GM18909 (cell line): ENCODE results near the gene CEACAM1.
"Not testable (repeated sequence)": the region's sequence is repeated elsewhere in the genome, so short reads cannot be mapped to it uniquely, and the experiment has no call there.

Experiments
- ATAC-seq: cut with Tn5 transposase; IDR thresholded peaks from one replicate; pipeline ENCODE4 v1.9.1; 2021; ENCODE audit warnings: mild to moderate bottlenecking; ENCODE audit not compliant: unreplicated experiment, poor library complexity

Gene CEACAM1

GRCh38 chr19:42479736-42480135 is 48.5 kb downstream of the CEACAM1 start:
- ATAC-seq = no peak

DNA sequence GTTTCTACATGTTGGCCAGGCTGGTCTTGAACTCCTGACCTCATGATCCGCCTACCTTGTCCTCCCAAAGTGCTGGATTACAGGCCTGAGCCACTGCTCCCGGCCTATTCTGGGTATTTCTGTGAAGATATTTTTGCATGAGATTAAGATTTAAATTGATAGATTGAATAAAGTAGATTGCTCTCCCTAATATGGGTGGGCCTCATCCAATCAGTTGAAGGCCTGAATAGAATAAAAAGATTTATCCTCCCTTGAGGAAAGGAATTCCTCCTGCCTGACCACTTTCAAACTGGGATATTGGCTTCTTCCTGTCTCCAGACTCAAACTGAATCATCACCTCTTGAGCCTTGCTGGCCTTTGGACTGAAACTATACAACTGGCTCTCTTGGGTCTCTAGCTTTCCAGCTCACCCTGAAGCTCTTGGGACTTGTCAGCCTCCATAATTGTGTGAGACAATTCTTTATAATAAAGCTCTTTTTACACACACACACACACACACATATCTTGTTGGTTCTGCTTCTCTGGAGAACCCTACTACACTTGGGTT is 49.4 kb downstream of the CEACAM1 start:
- ATAC-seq = no peak

- ATAC-seq = no peak
These were observed 50.3 kb downstream of the CEACAM1 start for GRCh38 chr19:42477933-42478332.

DNA sequence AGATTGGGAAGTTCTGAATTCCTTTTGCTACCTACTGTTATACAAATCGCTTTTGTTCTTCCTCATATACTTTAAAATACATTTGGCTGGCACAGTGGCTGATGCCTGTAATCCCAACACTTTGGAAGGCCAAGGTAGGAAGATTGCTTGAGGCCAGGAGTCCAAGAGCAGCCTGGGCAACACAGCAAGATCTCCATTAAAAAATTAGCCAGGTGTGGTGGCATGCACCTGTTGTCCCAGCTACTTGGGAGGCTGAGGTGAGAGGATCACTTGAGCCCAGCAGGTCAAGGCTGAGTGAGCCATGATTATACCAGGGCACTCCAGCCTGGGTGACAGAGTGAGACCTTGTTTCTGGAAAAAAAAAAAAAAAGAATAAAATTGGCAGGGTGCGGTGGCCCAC is 51.2 kb downstream of the CEACAM1 start:
- no peak for ATAC-seq

GRCh38 chr19:42475366-42475765 is 52.9 kb downstream of the CEACAM1 start:
- no peak for ATAC-seq

DNA sequence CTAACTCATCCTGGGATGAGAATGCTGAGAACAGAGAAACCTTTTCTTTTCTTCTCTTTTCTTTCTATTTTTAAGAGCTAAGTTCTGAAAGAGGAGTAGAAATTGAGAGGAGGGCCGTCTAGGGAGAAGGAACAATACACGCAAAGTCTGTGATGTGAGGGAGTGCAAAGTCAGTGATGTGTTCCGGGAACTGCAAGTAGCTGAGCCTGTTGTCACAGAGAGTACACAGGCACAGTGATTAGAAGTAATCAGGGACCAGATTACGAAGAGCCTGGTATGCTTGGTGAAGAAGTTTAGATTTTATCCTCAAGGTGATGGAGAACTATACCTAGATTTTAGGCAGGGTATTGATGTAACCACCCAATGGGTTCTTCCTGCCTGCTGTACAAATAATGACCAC is 53.5 kb downstream of the CEACAM1 start:
- no peak for ATAC-seq

DNA sequence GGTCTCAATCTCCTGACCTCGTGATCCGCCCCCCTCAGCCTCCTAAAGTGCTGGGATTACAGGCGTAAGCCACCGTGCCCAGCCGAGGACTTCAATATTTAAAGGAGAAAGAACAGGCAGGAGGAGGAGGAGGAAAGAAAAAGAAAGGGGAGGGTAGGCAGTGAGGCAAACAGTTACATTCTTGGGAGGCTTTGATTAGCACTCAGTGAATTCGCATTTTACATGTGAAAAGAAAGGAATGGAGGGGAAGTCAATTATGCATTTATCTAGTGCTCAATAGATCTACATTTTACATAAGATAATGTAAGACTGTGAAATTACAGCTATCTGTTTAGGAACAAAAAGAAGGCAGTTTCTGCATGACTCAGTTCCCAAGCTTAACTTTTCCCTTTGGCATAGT is 54.6 kb downstream of the CEACAM1 start:
- no peak for ATAC-seq

- no peak for ATAC-seq
These were observed 55.7 kb downstream of the CEACAM1 start for GRCh38 chr19:42472402-42473147.

DNA sequence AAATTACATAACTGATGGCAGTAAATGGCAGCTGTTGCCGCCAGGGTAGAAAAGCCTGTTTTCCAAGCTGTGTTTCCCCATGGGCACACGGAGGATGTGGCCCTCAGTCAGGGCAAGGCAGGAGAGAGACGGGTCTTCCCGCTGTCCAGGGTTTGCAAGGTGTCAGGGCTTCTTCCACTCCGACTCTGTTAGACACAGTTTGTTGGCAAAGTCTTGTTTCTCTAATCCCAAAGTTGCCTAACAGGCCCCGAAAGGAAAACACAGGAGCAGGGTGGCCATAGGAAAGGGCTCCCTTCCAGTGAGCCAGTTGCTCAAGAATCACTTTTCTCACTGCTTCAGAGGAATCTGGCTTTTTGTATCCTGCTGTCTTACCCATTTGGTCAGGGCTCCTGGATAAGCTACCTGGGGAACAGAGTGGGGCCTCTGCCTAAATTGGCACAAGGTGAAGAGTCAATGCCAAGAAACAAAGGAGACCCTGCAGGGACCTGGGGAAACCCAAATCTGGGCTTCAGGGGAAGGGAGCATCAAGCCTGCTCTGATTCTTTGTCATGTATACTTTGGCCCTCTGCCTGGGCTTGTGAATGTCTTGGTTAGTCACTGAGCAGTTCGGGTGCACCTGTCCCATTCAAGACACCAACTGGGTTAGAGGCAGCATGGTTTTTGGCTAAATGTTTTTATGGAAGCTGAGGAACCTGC is 56.6 kb downstream of the CEACAM1 start:
- ATAC-seq = no peak

GRCh38 chr19:42469311-42470235 is 58.7 kb downstream of the CEACAM1 start:
- no peak for ATAC-seq

DNA sequence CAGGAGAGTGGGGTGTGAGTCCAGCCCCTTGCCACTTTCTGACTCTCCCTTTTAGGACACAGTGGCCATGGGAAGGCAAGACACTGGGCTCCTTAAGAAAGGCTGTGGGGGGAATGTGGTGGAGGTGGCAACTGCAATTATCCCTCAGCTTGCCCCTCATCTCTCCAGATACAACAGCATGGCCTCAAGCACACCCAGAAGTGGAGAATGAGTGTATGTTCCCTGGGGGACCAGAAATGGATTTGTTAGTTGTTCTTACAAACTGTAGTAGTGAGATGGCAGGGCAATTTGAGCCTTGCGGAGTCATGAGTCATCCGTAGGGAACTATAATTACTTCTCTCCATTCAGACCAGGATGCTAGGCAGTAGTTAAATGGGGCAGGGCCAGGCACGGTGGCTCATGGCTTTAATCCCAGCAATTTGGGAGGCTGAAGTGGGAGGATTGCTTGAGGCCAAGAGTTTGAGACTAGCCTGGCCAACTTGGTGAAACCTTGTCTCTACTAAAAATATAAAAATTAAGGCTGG is 59.9 kb downstream of the CEACAM1 start:
- ATAC-seq = no peak

GRCh38 chr19:42467183-42467760 is 61.0 kb downstream of the CEACAM1 start:
- no peak for ATAC-seq

DNA sequence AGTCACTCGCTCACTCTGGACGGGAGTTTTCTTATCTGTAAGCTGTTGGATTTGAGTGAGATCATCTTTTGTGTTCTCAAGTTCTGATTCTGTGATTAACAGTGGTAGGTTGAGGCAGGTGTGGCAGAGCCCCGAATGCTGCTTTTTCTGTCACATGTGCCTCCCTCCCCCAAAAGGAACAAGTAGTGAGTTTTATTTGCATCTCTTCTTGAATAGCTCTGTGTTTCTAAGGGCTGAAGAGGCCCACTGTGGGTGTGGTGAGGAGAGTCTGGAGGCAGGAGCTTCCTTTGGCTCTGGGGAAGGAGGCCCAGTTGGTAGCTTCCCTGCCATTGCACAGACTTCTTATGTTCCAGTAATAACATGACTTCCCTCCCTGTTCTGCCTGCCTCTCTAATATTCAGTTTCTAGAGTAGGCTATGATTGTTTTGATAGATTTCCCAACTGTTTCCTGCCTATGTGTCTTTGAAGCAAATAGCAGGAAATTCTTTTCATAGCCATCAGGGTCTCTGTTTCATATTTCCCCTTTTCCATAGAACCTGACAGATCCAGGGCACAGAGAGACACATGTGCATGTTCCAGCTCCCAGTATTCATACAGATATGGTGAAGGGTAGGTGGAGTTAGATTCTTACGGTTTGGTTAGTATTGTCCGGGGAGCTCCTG is 61.6 kb downstream of the CEACAM1 start:
- ATAC-seq = peak; percentile 16

DNA sequence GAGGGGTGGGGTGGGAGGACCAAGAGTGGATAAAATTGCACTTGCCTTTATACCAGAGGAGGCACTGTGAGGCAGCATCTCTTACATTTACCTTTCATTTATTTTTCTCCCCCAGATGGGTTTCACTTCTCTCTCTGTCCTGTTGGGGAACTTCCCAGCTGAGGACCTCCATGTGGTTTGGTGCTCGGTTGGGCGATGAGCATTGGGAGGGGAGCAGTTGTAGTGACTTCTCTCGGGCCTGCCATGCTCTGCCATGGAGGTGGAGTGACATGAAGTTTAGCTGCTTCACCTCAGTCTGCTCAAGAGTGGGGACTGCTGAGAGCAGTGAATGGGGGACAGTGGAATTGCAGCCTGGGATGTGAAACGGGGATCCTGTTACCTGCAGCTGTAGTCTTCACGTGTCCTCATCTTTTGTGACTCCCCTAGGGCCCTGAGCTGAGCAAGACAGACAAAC is 62.4 kb downstream of the CEACAM1 start:
- peak; percentile 78 for ATAC-seq

DNA sequence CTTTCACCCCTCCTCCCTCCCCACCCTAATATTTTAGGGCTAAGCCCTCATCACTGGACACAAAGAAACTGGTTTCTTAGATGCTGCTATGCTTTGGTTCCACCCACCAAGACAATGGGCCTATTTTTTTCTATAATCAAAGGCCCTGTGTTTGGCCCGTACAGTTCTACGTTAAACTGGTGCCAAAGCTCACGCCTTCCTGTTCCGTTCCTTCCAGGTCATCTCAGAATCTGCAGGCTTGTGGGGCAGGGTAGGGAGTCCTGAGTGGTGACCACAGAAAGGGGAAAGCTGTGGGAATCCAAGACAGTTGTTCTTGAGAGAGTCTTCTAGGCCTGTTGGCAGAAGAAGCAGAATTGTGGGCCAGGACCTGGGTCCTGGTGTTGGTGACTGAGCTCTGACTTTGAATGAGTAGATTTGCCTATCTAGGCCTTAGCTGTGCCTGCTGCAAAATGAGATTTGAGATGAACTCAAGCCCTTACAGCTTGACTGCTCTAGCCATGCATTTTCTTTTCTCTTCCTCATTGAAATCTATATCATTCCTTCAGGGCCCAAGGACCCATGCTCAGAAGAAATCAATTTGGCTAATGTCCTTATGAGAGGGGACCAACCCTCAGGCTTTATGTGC is 66.5 kb downstream of the CEACAM1 start:
- no peak for ATAC-seq

DNA sequence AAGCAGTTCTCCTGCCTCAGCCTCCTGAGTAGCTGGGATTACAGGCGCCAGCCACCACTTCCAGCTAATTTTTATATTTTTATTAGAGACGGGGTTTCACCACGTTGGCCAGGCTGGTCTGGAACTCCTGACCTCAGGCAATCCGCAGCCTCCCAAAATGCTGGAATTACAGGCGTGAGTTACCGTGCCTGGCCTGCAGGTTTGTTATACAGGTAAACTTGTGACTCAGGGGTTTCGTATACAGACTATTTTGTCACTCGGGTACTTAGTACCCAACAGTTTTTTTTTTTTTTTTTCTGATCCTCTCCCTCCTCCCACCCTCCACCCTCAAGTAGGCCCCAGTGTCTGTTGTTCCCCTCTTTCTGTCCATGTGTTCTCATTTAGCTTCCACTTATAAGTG is 67.0 kb downstream of the CEACAM1 start:
- not testable (repeated sequence) for ATAC-seq

DNA sequence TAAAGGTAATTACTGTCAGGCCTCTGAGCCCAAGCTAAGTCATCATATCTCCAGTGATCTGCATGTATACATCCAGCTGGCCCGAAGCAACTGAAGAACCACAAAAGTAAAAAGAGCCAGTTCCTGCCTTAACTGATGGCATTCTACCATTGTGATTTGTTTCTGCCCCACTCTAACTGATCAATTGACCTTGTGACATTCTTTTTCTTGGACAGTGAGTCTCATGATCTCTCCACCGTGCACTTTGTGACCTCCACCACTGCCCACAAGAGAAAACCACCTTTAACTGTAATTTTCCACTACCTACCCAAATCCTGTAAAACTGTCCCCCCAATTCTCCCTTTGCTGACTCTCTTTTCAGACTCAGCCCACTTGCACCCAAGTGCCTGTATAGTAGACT is 68.4 kb downstream of the CEACAM1 start:
- ATAC-seq = no peak
